ENCODE data around the gene RALBP1.

DNA sequence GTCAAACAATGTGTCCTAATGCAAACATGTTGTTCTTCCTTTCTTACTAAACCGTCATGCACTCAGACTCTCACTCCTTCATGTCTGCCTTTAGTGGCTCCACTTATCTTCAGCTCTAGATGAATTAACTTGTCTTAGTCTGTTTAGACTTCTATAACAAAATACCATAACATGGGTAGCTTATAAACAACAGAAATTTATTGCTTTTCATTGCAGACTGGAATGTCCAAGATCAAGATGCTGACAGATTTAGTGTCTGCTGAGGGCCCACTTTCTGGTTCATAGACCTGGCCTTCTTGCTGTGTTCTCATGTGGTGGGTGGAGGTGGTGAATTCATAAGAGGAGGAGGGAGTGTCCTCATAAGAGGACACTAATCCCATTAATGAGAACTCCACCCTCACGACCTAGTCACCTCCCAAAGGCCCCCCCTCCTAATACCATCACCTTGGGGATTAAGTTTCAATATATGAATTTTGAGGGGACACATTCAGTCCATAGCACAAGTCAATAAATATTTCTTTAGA lies 32.3 kb downstream of the RALBP1 start:
- TF ChIP-seq, protein P1, sequence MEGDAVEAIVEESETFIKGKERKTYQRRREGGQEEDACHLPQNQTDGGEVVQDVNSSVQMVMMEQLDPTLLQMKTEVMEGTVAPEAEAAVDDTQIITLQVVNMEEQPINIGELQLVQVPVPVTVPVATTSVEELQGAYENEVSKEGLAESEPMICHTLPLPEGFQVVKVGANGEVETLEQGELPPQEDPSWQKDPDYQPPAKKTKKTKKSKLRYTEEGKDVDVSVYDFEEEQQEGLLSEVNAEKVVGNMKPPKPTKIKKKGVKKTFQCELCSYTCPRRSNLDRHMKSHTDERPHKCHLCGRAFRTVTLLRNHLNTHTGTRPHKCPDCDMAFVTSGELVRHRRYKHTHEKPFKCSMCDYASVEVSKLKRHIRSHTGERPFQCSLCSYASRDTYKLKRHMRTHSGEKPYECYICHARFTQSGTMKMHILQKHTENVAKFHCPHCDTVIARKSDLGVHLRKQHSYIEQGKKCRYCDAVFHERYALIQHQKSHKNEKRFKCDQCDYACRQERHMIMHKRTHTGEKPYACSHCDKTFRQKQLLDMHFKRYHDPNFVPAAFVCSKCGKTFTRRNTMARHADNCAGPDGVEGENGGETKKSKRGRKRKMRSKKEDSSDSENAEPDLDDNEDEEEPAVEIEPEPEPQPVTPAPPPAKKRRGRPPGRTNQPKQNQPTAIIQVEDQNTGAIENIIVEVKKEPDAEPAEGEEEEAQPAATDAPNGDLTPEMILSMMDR (IDR thresholded peaks at IDR 0.05; ENCODE audit: low read length) = no peak
- no peak for TF ChIP-seq EZH2 (optimal IDR thresholded peaks at IDR 0.05; ENCODE audit: low read depth, low read length)

Measured in MM.1S (cell line).